ENCODE data around the gene RHEX.
A peak's percentile ranks its signal among the peaks of the same experiment; 100 is the strongest.

Gene RHEX

DNA sequence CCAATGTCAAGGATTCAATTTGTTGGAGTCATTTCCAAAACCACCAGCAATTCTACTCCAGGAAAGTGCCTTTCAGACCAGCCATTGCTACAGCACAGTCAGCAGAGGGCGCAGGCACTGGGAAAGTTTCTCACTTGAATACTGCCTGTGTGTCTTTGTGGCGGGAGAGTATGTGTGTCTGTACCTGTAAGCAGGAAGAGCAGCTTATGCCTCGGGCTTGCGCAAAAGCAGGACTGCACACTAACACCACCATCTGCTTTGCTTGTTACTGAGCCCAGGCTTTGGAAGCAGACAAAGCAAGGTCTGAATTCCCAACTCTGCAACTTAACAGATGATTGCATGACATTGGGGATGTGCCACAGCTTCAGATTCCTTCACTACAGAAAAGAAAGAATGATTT lies 22.3 kb upstream of the RHEX start:
- peak; percentile 59 for DNase-seq (ENCODE audit: low spot score)
- TF ChIP-seq, protein P1, sequence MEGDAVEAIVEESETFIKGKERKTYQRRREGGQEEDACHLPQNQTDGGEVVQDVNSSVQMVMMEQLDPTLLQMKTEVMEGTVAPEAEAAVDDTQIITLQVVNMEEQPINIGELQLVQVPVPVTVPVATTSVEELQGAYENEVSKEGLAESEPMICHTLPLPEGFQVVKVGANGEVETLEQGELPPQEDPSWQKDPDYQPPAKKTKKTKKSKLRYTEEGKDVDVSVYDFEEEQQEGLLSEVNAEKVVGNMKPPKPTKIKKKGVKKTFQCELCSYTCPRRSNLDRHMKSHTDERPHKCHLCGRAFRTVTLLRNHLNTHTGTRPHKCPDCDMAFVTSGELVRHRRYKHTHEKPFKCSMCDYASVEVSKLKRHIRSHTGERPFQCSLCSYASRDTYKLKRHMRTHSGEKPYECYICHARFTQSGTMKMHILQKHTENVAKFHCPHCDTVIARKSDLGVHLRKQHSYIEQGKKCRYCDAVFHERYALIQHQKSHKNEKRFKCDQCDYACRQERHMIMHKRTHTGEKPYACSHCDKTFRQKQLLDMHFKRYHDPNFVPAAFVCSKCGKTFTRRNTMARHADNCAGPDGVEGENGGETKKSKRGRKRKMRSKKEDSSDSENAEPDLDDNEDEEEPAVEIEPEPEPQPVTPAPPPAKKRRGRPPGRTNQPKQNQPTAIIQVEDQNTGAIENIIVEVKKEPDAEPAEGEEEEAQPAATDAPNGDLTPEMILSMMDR (IDR thresholded peaks at IDR 0.05; ENCODE audit: extremely low read depth, missing control alignments), result peak; percentile 80

GRCh38 chr1:206032380-206033140 lies 20.4 kb upstream of the RHEX start:
- TF ChIP-seq, protein P1 (IDR thresholded peaks at IDR 0.05; ENCODE audit: extremely low read depth, missing control alignments), result no peak
- no peak for DNase-seq (ENCODE audit: low spot score)

GRCh38 chr1:206035027-206035426 lies 17.9 kb upstream of the RHEX start:
- TF ChIP-seq, protein P1 (IDR thresholded peaks at IDR 0.05; ENCODE audit: extremely low read depth, missing control alignments), result no peak
- no peak for DNase-seq (ENCODE audit: low spot score)

GRCh38 chr1:206036663-206037455 lies 16.1 kb upstream of the RHEX start:
- no peak for DNase-seq (ENCODE audit: low spot score)
- TF ChIP-seq, protein P1 (IDR thresholded peaks at IDR 0.05; ENCODE audit: extremely low read depth, missing control alignments), result no peak

- TF ChIP-seq, protein P1 (IDR thresholded peaks at IDR 0.05; ENCODE audit: extremely low read depth, missing control alignments), result no peak
- DNase-seq (ENCODE audit: low spot score), result no peak
Measured at GRCh38 chr1:206037581-206037980, 15.4 kb upstream of the RHEX start.

- TF ChIP-seq, protein P1 (IDR thresholded peaks at IDR 0.05; ENCODE audit: extremely low read depth, missing control alignments), result no peak
- DNase-seq (ENCODE audit: low spot score), result no peak
Measured at GRCh38 chr1:206039046-206039973, 13.7 kb upstream of the RHEX start.

Measured in GM20000 (cell line).